ENCODE data around the gene RPL13.

RPL13 gene

GRCh38 chr16:89545044-89545830, 15.2 kb upstream of the RPL13 start:
- DNase-seq (ENCODE audit: low read depth, low spot score), result no peak

DNA sequence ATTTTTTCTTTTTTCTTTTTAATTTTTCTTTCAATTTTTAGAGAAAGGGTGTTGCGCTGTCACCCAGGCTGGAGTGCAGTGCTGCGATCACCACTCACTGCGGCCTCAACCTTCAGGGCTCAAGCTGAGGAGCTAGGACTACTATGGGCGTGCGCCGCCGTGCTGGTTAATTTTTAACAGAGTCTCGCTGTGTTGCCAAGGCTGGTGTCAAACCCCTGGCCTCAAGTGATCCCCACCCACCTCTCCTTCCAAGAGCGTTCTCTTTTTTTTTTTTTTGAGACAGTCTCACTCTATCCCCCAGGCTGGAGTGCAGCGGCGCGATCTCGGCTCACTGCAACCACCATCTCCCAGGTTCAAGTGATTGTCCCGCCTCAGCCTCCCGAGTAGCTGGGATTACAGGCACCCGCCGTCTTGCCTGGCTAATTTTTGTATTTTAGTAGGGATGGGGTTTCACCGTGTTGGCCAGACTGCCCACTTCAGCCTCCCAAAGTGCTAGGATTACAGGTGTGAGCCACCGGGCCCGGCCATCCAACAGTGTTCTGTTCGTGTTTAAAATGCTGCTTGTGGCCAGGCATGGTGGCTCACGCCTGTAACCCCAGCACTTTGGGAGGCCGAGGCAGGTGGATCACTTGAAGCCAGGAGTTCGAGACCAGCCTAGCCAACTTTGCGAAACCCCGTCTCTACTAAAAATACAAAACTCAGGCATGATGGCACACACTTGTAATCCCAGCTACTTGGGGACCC, 14.5 kb upstream of the RPL13 start:
- DNase-seq (ENCODE audit: low read depth, low spot score), result no peak

DNA sequence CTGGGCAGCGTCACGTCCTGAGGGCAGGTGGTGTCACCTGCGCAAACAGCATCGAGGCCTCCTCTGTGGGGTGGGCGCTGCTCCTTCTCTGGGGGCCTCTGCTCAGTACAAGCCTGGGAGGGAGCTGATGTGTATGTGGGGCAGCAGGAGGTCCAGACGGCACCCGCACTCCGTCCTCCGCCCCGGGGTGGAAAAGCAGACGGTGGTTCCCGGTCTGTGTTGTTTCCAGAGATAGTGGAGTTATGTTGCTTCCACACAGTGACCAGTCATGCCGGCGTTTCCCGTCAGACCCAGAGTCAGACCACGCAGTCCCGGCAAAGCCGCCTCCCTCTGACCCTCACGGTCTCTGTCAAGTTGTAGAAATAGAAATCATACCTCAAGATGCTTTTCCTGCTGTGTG, 13.7 kb upstream of the RPL13 start:
- DNase-seq (ENCODE audit: low read depth, low spot score), result no peak

GRCh38 chr16:89547291-89547690, 13.2 kb upstream of the RPL13 start:
- no peak for DNase-seq (ENCODE audit: low read depth, low spot score)

DNA sequence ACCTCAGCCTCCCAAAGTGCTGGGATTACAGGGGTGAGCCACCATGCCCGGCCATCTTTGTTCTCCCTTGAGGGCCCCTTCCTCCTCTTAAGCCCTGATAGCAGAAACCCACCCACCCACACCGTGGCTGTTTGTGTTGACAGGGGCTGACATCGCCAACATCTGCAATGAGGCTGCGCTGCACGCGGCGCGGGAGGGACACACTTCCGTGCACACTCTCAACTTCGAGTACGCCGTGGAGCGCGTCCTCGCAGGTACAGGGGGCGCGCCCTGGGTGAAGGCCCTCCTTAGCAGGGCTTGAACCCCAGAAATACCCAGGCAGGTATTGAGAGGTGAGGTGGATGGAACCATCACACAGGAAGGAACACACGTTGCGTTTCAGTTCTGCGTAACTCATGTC, 12.6 kb upstream of the RPL13 start:
- DNase-seq (ENCODE audit: low read depth, low spot score), result no peak

GRCh38 chr16:89548344-89549006, 12.0 kb upstream of the RPL13 start:
- DNase-seq (ENCODE audit: low read depth, low spot score), result no peak

DNA sequence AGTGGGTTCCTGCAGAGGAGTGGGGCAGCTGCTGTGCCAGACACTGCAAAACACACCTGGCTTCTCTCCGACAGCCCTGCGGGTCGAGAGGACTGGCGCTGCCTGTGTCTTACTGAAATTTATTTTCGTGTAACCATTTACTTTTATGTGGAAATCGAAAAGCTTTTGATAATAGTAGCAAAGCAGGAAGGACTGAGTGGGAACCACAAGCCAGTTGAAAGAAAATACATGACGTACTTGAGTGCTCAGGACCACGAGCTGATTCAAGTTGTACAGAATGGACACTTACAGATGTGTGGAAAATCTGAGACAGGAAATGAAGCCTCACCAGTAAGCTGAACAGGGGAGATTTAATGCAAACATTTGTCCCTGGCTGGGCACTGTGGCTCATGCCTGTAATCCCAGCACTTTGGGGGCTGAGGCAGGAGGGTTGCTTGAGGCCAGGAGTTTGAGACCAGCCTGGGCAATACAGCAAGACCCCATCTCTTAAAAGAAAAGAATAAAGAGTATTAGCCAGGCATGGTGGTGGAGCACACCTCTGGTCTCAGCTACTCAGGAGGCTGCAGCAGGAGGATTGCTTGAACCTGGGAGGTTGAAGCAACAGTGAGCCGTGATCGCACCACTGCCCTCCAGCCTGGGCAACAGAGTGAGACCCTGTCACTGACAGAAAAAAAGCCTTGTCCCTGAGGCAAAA, 11.3 kb upstream of the RPL13 start:
- DNase-seq (ENCODE audit: low read depth, low spot score), result no peak

DNA sequence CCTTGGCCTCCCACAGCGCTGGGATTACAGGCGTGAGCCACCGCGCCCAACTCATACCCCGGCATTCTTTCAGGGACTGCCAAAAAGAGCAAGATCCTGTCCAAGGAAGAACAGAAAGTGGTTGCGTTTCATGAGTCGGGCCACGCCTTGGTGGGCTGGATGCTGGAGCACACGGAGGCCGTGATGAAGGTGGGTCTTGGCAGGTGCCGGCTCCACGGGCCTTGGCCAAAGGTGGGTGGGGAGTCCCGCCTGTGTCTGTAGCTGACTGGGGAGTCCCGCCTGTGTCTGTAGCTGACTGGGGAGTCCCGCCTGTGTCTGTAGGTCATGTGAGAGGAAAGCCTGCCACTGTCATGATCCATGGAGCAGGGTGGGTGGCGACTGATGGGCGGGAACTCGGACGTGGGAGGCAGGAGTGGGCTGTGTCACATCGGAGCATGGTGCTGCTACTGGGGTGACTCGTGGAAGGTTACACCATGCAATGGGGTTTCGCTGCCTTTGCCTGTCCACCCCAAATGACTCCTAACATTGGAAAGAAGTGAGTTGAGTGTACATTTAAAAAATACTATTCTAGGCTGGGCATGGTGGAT, 10.0 kb upstream of the RPL13 start:
- no peak for DNase-seq (ENCODE audit: low read depth, low spot score)

GRCh38 chr16:89552329-89552728, 8.2 kb upstream of the RPL13 start:
- no peak for DNase-seq (ENCODE audit: low read depth, low spot score)

DNA sequence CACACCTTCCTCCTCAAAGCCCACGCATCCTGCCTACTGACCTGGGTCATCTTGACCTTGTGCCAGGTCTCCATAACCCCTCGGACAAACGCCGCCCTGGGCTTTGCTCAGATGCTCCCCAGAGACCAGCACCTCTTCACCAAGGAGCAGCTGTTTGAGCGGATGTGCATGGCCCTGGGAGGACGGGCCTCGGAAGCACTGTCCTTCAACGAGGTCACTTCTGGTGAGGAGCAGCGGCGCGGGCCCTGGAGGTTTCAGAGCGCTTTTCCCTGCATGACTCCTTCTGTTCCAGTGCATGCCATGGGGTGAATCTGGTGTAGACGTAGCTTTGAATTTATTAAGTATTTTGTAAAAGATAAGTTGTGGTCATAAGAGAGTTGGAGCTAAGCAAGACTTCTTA, 7.6 kb upstream of the RPL13 start:
- no peak for DNase-seq (ENCODE audit: low read depth, low spot score)

- DNase-seq (ENCODE audit: low read depth, low spot score), result no peak
These were observed 6.7 kb upstream of the RPL13 start for GRCh38 chr16:89553733-89554132.

GRCh38 chr16:89554343-89554742, 6.1 kb upstream of the RPL13 start:
- DNase-seq (ENCODE audit: low read depth, low spot score), result no peak

GRCh38 chr16:89555265-89555664, 5.2 kb upstream of the RPL13 start:
- DNase-seq (ENCODE audit: low read depth, low spot score), result no peak

DNA sequence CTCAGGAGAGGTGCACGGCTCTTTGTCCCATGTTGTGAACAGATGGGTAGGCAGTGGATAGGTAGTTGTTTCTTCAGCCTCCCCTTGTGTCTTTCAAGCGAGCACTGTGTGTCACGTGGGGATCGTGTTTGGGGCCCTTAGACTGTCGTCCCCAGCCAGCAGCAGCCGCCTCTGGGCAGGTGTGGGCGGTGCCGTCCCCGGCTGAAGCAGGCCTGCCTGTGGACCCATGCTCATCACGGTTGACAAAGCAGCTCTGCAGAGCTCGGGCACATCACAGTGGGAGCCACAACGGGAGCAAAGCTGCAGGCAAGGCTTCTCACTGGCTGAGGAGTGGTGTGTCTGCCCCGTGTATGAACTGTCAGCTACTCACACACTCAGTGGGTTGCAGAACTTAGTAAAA, 4.7 kb upstream of the RPL13 start:
- DNase-seq (ENCODE audit: low read depth, low spot score), result no peak

- peak; percentile 59 for DNase-seq (ENCODE audit: low read depth, low spot score)
These were observed 3.5 kb upstream of the RPL13 start for GRCh38 chr16:89556750-89557689.

DNA sequence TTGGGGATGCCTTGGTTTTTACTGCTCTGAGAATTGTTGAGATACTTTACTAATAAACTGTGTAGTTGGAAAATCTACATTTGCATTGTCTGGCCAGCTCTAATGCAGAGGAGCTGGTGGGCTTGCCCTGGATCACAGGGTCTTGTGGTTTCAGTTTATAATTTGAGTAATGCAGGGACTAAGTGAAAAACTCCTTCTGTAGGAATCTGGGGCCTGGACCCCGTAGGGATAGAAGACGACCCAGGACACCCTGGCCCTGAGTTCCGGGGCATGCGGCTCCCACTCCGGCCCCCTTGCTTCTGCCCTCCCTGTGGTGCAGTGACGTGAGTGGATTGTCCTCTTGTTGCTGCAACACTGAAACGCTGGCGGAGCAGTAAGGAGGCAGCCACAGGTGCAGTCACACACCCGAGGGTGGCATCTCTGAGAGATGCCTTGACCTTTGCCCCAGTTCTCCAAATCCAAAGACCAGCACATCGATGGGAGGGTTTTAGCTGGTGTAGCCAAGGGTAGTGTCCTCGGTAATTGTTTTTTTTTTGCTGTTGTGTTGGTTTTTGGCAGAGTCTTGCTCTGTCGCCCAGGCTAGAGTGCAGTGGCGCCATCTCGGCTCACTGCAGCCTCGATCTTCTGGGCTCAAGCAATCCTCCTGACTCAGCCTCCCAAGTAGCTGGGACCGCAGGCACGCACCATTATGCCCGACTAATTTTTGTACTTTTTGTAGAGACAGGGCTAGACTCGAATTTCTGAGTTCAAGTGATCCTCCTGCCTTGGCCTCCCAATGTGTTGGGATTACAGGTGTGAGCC, 2.6 kb upstream of the RPL13 start:
- DNase-seq (ENCODE audit: low read depth, low spot score), result no peak

- no peak for DNase-seq (ENCODE audit: low read depth, low spot score)
These were observed 831 bp downstream of the RPL13 start for GRCh38 chr16:89561142-89561883.

DNA sequence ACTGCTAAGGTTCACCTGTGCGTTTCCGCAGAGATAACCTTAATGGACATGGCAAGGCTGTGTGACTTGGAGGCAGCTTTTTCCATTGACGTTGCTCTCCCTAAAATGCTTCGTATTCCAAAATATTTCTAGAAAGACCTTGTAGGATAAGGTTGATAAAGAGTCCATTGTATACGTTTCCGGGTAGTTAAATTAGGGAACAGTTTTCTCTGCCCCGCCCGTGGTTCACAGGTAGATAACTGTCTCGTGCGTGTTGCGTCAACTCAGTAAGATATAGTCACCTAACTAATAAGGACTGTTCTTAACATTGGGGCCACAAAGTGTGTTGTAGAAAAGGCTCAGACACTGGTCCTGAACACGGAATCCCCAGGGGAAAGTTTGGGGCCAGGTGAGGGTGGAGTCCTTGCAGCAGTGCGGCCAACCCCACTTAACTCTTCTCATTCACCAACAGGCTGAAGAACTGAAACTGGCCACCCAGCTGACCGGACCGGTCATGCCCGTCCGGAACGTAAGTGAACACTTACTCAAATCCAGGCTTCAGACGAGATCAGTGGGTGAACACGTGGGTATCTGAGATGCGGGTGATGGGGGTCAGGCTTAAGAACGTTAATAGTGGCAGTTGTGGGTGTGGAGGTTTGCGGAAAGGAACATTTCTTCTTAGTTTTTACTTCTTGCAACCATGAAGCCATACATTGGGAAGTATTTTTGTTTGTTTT, 1.6 kb downstream of the RPL13 start:
- no peak for DNase-seq (ENCODE audit: low read depth, low spot score)
